Stimulated activated CD4-positive, alpha-beta T cell treated with anti-CD3 and anti-CD28 coated beads, Interleukin-15, amount 100 ng/mL, for 24 hours (primary cell): ENCODE measurements around the gene ZNF91.
"Not testable (repeated sequence)": the region's sequence is repeated elsewhere in the genome, so short reads cannot be mapped to it uniquely, and the experiment has no call there.

Experiments used
- DNase-seq: peaks from one replicate; pipeline ENCODE4 v3.0.0-alpha.2; 2020

ZNF91 gene

GRCh38 chr19:23315286-23315685, 80.0 kb downstream of the ZNF91 start:
- DNase-seq: no peak

DNA sequence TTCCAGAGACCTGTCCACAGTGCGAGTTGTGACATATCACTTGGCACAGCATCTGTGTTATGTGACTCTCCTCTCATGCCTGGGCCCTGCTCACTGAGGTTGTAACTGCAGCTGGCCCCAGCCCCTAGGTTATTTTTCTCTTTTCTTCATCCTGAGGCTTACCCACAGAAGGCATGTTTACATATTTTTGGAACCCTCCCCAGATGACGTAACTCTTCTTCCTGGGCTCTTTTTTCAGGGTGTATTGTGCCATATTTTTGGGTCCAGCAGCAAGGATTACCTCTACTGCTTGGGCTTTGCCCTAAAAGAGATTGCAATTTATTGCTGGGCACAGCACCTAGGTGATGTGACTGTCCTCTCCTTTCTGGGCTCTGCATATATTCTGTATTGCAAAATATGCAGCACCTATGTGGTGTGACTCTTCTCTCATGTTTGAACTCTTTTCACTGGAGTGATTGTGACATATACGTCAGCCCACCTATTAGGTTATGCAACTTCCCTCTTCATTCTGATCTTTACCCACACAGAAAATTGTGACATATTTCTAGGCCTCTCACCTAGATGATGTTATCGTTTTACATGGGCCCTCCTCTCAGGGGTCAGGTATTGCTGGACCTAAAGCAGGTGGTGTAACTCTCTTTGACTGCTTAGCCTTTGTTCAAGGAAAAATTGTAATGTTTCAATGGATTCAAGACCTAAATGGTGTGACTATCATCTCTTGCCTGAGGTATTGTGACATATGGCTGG, 80.6 kb downstream of the ZNF91 start:
- no peak for DNase-seq

- DNase-seq: no peak
Measured at GRCh38 chr19:23313196-23313595, 82.1 kb downstream of the ZNF91 start.

GRCh38 chr19:23312515-23312914, 82.8 kb downstream of the ZNF91 start:
- DNase-seq: no peak

GRCh38 chr19:23311551-23311950, 83.7 kb downstream of the ZNF91 start:
- DNase-seq: no peak

DNA sequence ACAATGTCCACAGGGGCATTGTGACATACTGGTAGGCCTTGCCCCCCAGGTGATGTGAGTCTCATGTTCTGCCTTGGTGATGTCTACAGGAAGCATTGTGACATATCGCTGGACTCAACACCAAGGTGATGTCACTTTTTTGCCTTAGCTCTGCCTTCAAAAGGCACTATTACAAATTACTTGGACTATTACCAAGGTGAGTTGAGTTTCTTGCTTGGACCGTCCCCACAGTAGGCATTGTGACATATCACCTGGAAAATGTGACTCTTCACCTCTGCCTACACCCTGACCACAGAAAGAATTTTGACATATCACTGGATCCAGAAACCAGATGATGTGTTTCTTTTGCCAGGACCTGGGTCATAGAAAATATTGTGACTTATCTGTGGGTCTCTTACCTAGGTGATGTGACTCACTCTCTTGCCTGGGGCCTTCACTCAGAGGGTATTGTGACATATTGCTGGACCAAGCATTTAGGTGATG, 84.5 kb downstream of the ZNF91 start:
- DNase-seq: no peak

DNA sequence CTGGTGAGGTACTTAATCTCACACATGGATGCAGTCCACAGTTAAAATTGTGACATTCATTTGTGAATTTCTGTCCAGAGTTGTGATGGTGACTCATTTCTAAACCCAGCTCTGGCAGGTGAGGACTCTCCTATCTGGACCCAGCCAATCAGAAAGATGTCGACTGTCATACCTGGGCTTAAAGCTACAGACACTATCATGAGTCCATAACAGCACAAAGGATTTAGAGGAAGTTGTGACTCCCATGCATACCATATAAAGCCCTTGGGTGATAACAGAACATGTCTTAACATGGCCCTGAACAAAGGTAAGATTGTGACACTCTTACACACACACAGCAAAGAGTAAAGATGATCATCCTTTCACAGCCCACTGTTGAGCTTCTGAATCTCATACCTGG, 85.3 kb downstream of the ZNF91 start:
- no peak for DNase-seq

DNA sequence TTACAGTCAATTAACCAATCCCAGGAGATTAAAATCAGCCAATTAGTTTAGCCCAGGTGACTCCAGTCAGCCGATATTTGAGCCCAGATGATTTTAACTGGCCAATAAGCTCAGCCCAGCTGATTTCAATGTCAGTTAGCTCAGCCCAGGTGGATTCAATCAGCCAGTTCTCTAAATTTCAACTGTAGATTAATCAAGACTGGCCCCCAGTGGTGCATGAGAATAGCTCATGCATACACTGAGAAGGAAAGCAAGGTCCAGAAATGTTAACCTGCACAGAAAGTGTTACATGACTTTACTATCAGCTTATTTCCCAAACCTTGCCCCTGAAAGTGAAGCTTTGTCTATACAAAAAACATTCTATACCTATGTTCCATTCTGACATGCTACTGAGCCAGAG, 89.7 kb downstream of the ZNF91 start:
- DNase-seq: no peak

- no peak for DNase-seq
Measured at GRCh38 chr19:23304238-23304637, 91.0 kb downstream of the ZNF91 start.

DNA sequence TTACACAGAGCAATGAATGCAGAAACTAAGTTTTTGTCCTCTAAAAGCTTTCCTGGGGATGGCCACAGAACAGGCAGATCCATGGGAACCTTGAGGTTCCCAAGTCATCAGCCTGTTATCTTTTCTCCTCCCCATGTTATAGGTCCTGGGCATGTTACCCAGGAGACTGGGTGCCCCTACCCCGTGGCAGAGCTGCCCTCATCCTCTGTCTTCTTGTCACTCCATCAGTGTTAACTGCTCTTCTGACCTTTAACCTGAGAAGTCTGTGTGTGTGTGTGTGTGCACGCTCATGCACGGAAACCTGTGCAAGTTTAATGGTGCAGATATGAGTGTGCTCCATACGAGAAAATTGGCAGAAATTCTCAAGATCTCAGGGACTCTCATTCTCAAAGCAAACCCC, 101.1 kb downstream of the ZNF91 start:
- DNase-seq: no peak

- DNase-seq: not testable (repeated sequence)
Measured at GRCh38 chr19:23289966-23290365, 105.3 kb downstream of the ZNF91 start.
